Parathyroid adenoma (tissue), 2 donors: ENCODE measurements around the gene DPYSL3.

Source experiments
- H2AFZ ChIP-seq: fragments of 300-600 bp; sonication (generic); one replicate; pipeline ENCODE4 v1.7.0; 2017; ENCODE audit warnings: antibody characterized with exemption, mild to moderate bottlenecking
- H3K27ac ChIP-seq: fragments of 300-600 bp; sonication (generic); one replicate; pipeline ENCODE4 v1.7.0; 2017
- H3K27me3 ChIP-seq: fragments of 300-600 bp; sonication (generic); one replicate; pipeline ENCODE4 v1.7.0; 2017; ENCODE audit warnings: low read length; ENCODE audit not compliant: control insufficient read depth, insufficient read depth
- H3K36me3 ChIP-seq: fragments of 300-600 bp; sonication (generic); one replicate; pipeline ENCODE4 v1.7.0; 2017; ENCODE audit warnings: low read length; ENCODE audit not compliant: control insufficient read depth, insufficient read depth
- H3K4me1 ChIP-seq: fragments of 300-600 bp; sonication (generic); one replicate; pipeline ENCODE4 v1.7.0; 2017; ENCODE audit warnings: control low read depth
- H3K4me2 ChIP-seq: fragments of 300-600 bp; sonication (generic); one replicate; pipeline ENCODE4 v1.7.0; 2017; ENCODE audit warnings: low read length
- H3K4me3 ChIP-seq: fragments of 300-600 bp; sonication (generic); one replicate; pipeline ENCODE4 v1.7.0; 2017; ENCODE audit warnings: low read depth, low read length
- H3K79me2 ChIP-seq: fragments of 300-600 bp; sonication (generic); one replicate; pipeline ENCODE4 v1.7.0; 2017; ENCODE audit warnings: control low read depth
- H3K9ac ChIP-seq: fragments of 300-600 bp; sonication (generic); one replicate; pipeline ENCODE4 v1.7.0; 2017; ENCODE audit warnings: mild to moderate bottlenecking
- H3K9me3 ChIP-seq: fragments of 300-600 bp; sonication (generic); one replicate; pipeline ENCODE4 v1.7.0; 2017; ENCODE audit warnings: low read length; ENCODE audit not compliant: control insufficient read depth
- CTCF ChIP-seq: fragments of 300-600 bp; sonication (generic); IDR thresholded peaks from one replicate; pipeline ENCODE4 v1.7.0; 2017; ENCODE audit warnings: antibody characterized with exemption, mild to moderate bottlenecking
- donor health status: primary hyperparathyroidism.

The DPYSL3 gene

DNA sequence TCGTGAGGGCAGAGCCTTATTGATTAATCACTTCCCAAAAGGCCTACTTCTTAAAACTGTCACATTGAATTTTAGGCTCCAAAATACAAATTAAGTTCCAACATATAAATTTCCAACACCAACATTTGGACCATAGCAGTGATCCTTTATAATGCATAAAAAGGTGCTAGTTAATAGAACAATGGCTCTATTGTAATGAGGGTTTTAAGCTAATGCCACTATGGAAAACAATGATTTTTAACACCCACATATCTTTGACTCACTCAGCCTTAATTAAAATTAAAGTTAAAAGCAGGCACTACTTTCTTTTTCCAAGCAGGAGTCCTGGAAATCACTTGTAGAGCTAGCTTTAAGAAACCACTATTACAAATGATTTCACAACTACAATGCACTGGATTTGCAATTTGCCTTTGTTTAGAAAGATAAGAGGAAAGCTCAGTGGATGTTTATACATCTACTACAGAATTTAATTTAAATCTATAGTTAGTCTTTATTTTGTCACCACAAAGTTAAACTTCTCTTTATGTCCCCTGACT is 41.8 kb downstream of the DPYSL3 start:
- TF ChIP-seq CTCF: no peak
- H3K4me3 ChIP-seq: no peak overlapping the region
- H3K27ac ChIP-seq: no peak overlapping the region
- H3K36me3 ChIP-seq: no peaks in the 10 kb centered on the region
- H3K9ac ChIP-seq: no peak overlapping the region
- no peaks in the 10 kb centered on the region for H3K4me1 ChIP-seq
- H3K27me3 ChIP-seq: no peaks in the 10 kb centered on the region
- no peaks in the 10 kb centered on the region for H3K9me3 ChIP-seq
- H3K4me2 ChIP-seq: no peak overlapping the region
- no peaks in the 10 kb centered on the region for H3K79me2 ChIP-seq
- H2AFZ ChIP-seq: no peak overlapping the region

- no peak for TF ChIP-seq CTCF
- Histone ChIP-seq H3K9ac (no peak overlapping the region), H3K36me3 (no peaks in the 10 kb centered on the region), H3K27ac (no peak overlapping the region), H3K4me1 (no peaks in the 10 kb centered on the region), H3K9me3 (no peaks in the 10 kb centered on the region), H3K4me2 (no peak overlapping the region), H2AFZ (no peak overlapping the region), H3K27me3 (no peaks in the 10 kb centered on the region), H3K79me2 (no peaks in the 10 kb centered on the region), H3K4me3 (no peak overlapping the region)
These were observed 43.4 kb downstream of the DPYSL3 start for GRCh38 chr5:147466360-147466980.

DNA sequence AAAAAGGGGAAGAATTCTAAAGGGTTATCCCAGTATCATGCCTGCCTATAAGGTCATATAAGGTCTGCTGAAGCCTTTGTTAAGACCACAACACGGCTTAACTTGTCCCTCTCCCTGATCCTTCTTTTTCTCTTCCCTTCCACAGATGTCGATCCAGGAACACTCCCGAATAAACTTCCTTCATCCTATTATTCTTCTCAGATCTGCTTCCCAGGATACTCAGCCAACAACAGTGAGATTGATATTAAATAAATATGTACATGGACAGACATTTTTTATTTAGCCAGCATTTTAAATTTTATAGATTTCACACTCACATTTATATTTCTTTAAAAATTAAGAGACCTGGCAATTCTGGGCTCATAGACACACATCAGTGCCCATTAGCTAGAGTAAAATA is 44.1 kb downstream of the DPYSL3 start:
- H3K27ac ChIP-seq: no peak overlapping the region
- no peak overlapping the region for H2AFZ ChIP-seq
- H3K27me3 ChIP-seq: no peaks in the 10 kb centered on the region
- TF ChIP-seq CTCF: no peak
- no peaks in the 10 kb centered on the region for H3K36me3 ChIP-seq
- H3K4me1 ChIP-seq: no peaks in the 10 kb centered on the region
- H3K79me2 ChIP-seq: no peaks in the 10 kb centered on the region
- H3K4me3 ChIP-seq: no peak overlapping the region
- no peak overlapping the region for H3K9ac ChIP-seq
- no peaks in the 10 kb centered on the region for H3K9me3 ChIP-seq
- no peak overlapping the region for H3K4me2 ChIP-seq

DNA sequence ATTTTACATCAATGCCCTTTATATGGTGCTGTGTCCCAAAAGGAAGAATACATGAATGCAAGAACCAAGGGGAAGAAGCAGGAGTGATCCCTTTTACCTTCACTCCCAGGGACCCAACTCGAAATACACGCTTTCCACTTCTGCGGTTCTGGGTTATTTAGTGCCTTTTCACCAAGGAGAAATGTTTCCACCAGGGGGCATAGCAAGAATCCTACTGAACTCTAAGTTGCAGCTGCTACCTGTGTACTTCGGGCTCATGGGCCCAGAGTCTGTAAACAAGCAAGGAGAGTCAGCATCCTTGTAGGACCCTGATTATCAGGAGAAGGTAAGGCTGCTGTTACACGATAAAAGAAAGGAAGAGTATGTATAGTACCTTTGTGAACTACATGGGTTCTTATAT is 45.7 kb downstream of the DPYSL3 start:
- H3K4me3 ChIP-seq: no peak overlapping the region

More for the DNA sequence above, 45.7 kb downstream of the DPYSL3 start:
- Histone ChIP-seq H3K79me2 (no peaks in the 10 kb centered on the region), H3K9me3 (no peaks in the 10 kb centered on the region), H3K27ac (no peak overlapping the region), H3K27me3 (no peaks in the 10 kb centered on the region), H3K36me3 (no peaks in the 10 kb centered on the region), H2AFZ (no peak overlapping the region), H3K9ac (no peak overlapping the region), H3K4me2 (no peak overlapping the region), H3K4me1 (no peaks in the 10 kb centered on the region)
- no peak for TF ChIP-seq CTCF
